ENCODE data around the gene PIP4K2B. TPM values are rescaled to one million over a fixed set of nuclear protein-coding genes. Genes with fewer than 3 reads are reported as not detected.

Gene PIP4K2B
- total and polyA plus RNA-seq, 9 donors, result 32.1 to 95.3 (median 66.5) TPM

DNA sequence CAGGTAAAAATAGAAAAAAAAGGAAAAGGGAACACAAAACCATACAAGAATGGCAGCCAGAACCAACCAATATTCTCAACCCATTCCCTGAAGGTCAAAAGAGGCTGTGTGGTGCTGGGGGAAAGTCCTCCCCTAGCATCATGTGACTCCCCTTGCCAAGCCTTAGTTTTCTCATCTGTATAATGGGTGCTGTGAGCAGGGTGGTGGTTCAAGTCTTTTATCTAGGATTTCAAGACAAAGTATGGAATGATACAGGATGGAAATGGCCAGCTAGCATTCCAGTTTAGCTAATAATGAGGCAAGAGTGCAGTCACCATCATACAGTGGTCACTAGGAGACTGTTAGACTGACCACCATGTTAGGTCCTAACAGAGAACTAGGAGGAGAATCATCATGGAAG is 26.1 kb downstream of the PIP4K2B start:
- Histone ChIP-seq H3K36me3 (no peaks in the 10 kb centered on the region), H3K4me1 (ENCODE audit: insufficient read depth) (no peaks in the 10 kb centered on the region), H3K27ac (no peak overlapping the region), H3K27me3 (no peaks in the 10 kb centered on the region), H3K4me3 (no peak overlapping the region), H3K9me3 (no peaks in the 10 kb centered on the region)
- TF ChIP-seq, protein P1, sequence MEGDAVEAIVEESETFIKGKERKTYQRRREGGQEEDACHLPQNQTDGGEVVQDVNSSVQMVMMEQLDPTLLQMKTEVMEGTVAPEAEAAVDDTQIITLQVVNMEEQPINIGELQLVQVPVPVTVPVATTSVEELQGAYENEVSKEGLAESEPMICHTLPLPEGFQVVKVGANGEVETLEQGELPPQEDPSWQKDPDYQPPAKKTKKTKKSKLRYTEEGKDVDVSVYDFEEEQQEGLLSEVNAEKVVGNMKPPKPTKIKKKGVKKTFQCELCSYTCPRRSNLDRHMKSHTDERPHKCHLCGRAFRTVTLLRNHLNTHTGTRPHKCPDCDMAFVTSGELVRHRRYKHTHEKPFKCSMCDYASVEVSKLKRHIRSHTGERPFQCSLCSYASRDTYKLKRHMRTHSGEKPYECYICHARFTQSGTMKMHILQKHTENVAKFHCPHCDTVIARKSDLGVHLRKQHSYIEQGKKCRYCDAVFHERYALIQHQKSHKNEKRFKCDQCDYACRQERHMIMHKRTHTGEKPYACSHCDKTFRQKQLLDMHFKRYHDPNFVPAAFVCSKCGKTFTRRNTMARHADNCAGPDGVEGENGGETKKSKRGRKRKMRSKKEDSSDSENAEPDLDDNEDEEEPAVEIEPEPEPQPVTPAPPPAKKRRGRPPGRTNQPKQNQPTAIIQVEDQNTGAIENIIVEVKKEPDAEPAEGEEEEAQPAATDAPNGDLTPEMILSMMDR (IDR thresholded peaks at IDR 0.05), result no peak
- TF ChIP-seq POLR2A (IDR thresholded peaks at IDR 0.05) (no peak), EP300 (IDR thresholded peaks at IDR 0.05) (no peak)
- intact Hi-C loops (cut with DNase I), result no loop called here
- no peak for DNase-seq

DNA sequence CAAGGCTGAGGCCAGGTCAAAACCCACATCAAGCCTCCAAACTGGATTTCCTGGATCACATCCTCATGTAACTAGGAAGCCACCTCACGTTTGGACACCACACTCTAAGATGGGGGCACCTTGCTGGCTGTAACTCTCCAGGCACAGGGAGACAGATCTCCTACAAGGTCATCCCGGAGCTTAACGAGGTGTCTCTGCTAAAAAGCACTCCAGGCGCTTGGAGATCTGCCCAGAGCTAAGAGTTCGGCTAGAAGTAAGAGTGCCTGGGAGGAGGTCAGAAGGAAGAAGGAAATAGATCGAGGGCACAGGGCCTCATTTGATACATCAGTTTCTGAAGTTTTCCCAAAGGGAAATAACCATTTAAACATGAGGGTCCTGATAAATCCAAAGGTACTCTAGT is 30.9 kb downstream of the PIP4K2B start:
- Histone ChIP-seq H3K27me3 (no peaks in the 10 kb centered on the region), H3K4me3 (no peak overlapping the region), H3K36me3 (no peaks in the 10 kb centered on the region), H3K27ac (no peak overlapping the region), H3K9me3 (no peaks in the 10 kb centered on the region), H3K4me1 (ENCODE audit: insufficient read depth) (no peaks in the 10 kb centered on the region)
- WGBS, 3 donors, result 37 to 48% (median 40%) methylated on average over 6 of the region's 6 CpGs
- intact Hi-C loops (cut with DNase I), result no loop called here
- no peak for DNase-seq
- TF ChIP-seq EP300 (IDR thresholded peaks at IDR 0.05), result no peak
- TF ChIP-seq, protein P1 (IDR thresholded peaks at IDR 0.05), result no peak
- no peak for TF ChIP-seq POLR2A (IDR thresholded peaks at IDR 0.05)

DNA sequence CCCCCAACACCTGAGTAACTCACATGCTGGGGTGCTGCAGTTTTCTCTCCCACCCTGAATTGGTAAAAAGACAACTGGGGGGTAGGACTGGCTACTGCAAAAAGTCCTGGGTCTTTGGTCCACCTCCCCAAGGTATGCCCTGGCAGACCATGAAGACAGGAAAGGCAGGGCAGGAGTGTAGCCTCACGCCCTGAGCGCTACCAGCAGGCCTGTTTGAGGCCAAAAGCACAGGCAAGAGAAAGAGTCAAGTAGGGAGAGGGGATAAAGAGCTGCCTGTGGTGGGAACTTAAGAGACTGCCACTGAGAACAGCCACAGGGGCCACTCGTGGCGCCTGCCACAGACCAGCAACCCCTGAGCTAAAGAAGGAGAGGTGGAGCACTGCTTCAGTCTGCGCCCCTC is 33.0 kb downstream of the PIP4K2B start:
- DNase-seq, result no peak
- intact Hi-C loops (cut with DNase I), result no loop called here
- H3K27me3 ChIP-seq, result no peaks in the 10 kb centered on the region
- H3K27ac ChIP-seq, result no peak overlapping the region
- no peaks in the 10 kb centered on the region for H3K4me1 ChIP-seq (ENCODE audit: insufficient read depth)
- 87 to 94% (median 90%) methylated on average over 5 of the region's 5 CpGs for WGBS, 3 donors
- no peaks in the 10 kb centered on the region for H3K9me3 ChIP-seq
- TF ChIP-seq, protein P1 (IDR thresholded peaks at IDR 0.05), result no peak
- TF ChIP-seq EP300 (IDR thresholded peaks at IDR 0.05) (no peak), POLR2A (IDR thresholded peaks at IDR 0.05) (no peak)
- no peak overlapping the region for H3K4me3 ChIP-seq
- H3K36me3 ChIP-seq, result no peaks in the 10 kb centered on the region

DNA sequence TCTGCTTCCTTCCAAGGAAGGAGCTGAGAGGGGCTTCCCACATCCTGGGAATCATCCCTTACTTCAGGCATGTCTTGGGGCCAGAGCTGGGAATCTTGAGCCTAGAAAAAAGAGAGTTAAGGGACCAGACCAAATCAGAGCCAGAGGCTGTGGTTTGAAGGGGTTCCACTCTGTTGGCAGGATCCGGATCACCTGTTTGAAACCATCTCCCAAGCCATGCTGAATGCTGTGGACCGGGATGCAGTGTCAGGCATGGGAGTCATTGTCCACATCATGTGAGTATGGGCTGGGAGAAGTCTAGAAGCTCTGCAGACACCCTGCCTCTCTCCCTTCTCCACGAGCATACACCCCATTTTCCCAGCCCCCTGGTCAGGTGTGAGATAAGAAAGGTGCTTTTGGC is 37.1 kb downstream of the PIP4K2B start:
- Histone ChIP-seq H3K27ac (no peak overlapping the region), H3K4me1 (ENCODE audit: insufficient read depth) (no peaks in the 10 kb centered on the region), H3K27me3 (no peaks in the 10 kb centered on the region), H3K4me3 (no peak overlapping the region), H3K36me3 (no peaks in the 10 kb centered on the region), H3K9me3 (no peaks in the 10 kb centered on the region)
- DNase-seq, result no peak
- TF ChIP-seq EP300 (IDR thresholded peaks at IDR 0.05) (no peak), POLR2A (IDR thresholded peaks at IDR 0.05) (no peak)
- TF ChIP-seq, protein P1 (IDR thresholded peaks at IDR 0.05), result no peak
- intact Hi-C loops (cut with DNase I), result no loop called here
- 73 to 89% (median 83%) methylated on average over 3 of the region's 3 CpGs for WGBS, 3 donors

DNA sequence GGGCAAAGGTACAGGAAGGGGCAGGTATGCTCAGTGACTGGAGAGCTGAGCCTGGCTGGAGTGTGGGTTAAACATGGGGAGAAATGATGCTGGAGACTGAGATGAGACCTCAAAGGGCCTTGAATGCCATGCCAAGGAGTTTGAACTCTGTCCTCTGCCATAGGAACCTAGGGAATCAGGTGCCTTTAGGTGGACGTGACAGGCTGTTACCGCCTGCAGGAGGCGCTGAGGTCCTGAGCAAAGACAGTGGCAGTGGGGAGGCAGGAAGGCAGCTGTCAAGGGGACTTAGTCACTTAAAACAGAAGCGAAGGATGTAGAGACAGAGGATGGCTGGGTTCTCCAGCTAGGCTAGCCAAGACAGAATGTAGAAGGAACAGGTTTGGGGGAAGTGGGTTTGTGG is 37.7 kb downstream of the PIP4K2B start:
- Histone ChIP-seq H3K27me3 (no peaks in the 10 kb centered on the region), H3K9me3 (no peaks in the 10 kb centered on the region), H3K4me1 (ENCODE audit: insufficient read depth) (no peaks in the 10 kb centered on the region), H3K4me3 (no peak overlapping the region), H3K36me3 (no peaks in the 10 kb centered on the region), H3K27ac (no peak overlapping the region)
- no peak for DNase-seq
- TF ChIP-seq EP300 (IDR thresholded peaks at IDR 0.05), result no peak
- TF ChIP-seq, protein P1 (IDR thresholded peaks at IDR 0.05), result no peak
- no peak for TF ChIP-seq POLR2A (IDR thresholded peaks at IDR 0.05)
- 78 to 89% (median 81%) methylated on average over 4 of the region's 4 CpGs for WGBS, 3 donors
- intact Hi-C loops (cut with DNase I), result no loop called here
